T-helper 17 cell (primary cell): Measurements from ENCODE around the gene UNC79. TPM values are rescaled to one million over a fixed set of nuclear protein-coding genes. Genes with fewer than 3 reads are reported as not detected.

Experiments
- ATAC-seq: fragments of 150-1000 bp; cut with Tn5 transposase; 2 replicates; pipeline ENCODE4 v1.10.0; 2021; ENCODE audit warnings: mild to moderate bottlenecking, moderate library complexity
- DNase-seq, 3 donors: peaks; one replicate each; pipeline versions ENCODE4 v3.0.0 to v3.0.0-alpha.2; 2020 to 2021
- H3K9me3 ChIP-seq: one replicate; pipeline ENCODE4 v1.7.0; 2013; ENCODE audit warnings: low read length, mild to moderate bottlenecking; ENCODE audit not compliant: control insufficient read depth, poor library complexity, severe bottlenecking
- H3K27ac Mint-ChIP-seq: one replicate; pipeline ENCODE4 v1.8.0; 2022; ENCODE audit warnings: mild to moderate bottlenecking, moderate library complexity, mixed read lengths
- H3K27me3 Mint-ChIP-seq: one replicate; pipeline ENCODE4 v1.8.0; 2022; ENCODE audit warnings: mixed read lengths
- H3K36me3 Mint-ChIP-seq: one replicate; pipeline ENCODE4 v1.8.0; 2022; ENCODE audit warnings: low read depth, mixed read lengths
- H3K4me1 Mint-ChIP-seq: one replicate; pipeline ENCODE4 v1.8.0; 2022; ENCODE audit warnings: mild to moderate bottlenecking, mixed read lengths
- H3K4me3 Mint-ChIP-seq: one replicate; pipeline ENCODE4 v1.8.0; 2022; ENCODE audit warnings: mild to moderate bottlenecking, moderate library complexity, mixed read lengths
- total RNA-seq, 4 donors: library from RNA in 2 of 4; stranded (reverse) in 2 of 4; gene quantifications; one replicate each; pipeline ENCODE4 v1.2.3 and lab custom pipeline; 2022 to 2026

Gene UNC79
- total RNA-seq, 2 donors from 2014 or later = not detected

DNA sequence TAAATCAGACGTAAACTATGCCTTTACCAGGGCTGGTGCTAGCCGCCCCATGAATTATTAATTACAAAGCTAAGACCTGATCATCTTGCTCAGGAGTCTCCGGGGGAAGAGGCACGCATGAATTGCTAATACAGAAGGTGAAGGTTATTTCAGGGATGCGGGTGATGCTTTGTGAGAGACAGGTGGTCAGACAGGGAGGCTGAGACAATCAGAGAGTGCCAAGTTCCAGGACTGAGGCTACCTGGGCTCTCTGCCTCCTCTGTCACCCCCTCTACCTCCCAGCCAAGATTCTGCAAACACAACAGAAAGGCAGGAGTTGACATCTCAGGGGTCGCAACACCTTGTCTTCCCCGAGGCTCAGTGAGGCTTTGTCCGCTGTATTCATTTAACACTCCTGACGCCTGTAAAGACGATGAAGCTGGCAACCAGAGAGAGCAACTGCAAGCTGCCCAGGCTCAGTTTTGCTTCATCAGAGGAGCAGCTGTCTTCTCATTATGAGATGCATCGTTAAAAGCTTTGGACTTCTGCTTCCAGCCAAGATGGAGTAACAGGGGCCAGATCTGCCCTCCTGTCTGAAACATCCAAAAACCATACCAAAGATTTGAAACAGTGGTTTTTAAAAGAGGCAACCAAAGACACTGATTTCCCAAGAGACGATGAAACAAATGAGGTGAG is 311.0 kb downstream of the UNC79 start:
- Mint-ChIP-seq H3K27ac (no peak overlapping the region), H3K36me3 (no peaks in the 10 kb centered on the region)

DNA sequence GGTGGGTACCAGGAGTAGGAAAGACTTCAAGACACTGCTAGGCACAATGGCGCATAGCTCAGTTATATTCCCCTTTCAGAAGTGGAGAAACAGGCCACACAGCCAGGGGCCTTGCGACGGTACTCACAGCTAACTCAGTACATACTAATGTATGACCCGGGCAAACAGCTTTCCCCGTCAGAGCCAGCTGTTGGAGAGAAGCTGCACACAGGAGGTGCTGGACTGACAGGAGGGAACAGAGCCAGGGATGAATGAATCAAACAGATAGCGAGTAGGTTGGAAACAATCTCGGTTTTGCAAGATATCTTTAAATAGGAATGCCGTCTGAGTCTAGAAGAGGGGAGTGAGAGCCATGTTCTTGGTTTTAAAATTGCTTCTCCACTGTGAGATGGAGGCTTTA is 312.0 kb downstream of the UNC79 start:
- no peaks in the 10 kb centered on the region for H3K36me3 Mint-ChIP-seq
- no peak overlapping the region for H3K27ac Mint-ChIP-seq
- no peak overlapping the region for H3K4me3 Mint-ChIP-seq
- H3K9me3 ChIP-seq = no peaks in the 10 kb centered on the region
- H3K4me1 Mint-ChIP-seq = peaks cover 2% of the 10 kb centered on the region
- no peak for ATAC-seq
- peaks cover 34% of the 10 kb centered on the region for H3K27me3 Mint-ChIP-seq
- DNase-seq = no peak

More for the DNA sequence above, 311.0 kb downstream of the UNC79 start:
- H3K27me3 Mint-ChIP-seq = peaks cover 42% of the 10 kb centered on the region
- H3K4me3 Mint-ChIP-seq = no peak overlapping the region
- ATAC-seq = no peak
- peaks cover 2% of the 10 kb centered on the region for H3K4me1 Mint-ChIP-seq
- DNase-seq = no peak
- no peaks in the 10 kb centered on the region for H3K9me3 ChIP-seq

DNA sequence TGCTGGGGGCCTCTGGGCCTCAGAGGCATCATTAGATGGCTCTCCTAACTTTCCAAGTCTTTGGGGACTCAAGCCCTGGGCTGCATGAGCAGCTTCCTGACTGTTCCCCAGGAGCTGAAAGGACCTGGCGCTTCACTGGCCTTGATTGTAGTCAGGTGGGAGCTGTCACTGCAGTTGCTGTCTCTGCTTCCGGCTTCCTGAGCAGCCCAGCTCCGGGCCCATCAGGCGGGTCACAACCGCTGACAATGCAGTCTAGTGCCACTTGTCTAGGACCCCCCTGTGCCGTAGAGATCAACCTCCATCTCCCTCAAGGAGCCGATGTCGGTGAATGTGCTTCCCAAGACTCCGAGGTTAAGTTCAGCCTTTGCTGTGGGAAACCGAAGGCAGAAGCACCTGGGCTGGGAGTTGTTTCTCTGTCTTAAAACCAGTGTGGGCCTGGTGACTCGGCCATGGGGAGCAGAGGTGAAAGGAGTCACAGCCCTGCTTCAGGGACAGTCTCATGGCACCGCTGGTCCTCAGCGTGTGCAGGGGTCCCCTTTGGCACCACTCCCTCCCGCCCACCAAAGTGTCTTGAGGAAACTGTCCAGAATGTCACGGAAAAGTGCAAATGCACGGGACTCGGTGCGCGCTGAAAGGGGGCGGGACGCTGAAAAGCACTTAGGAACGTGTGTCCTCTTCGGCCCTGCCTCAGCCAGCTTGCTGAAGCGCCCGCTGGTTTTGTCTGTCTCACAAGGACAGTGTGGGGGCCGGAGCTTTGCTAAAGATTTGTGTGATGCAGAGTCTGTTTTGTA is 312.7 kb downstream of the UNC79 start:
- peaks cover 2% of the 10 kb centered on the region for H3K4me1 Mint-ChIP-seq
- no peaks in the 10 kb centered on the region for H3K9me3 ChIP-seq
- H3K27ac Mint-ChIP-seq = no peak overlapping the region
- H3K36me3 Mint-ChIP-seq = no peaks in the 10 kb centered on the region
- no peak for DNase-seq
- ATAC-seq = no peak
- no peak overlapping the region for H3K4me3 Mint-ChIP-seq
- peaks cover 27% of the 10 kb centered on the region for H3K27me3 Mint-ChIP-seq

DNA sequence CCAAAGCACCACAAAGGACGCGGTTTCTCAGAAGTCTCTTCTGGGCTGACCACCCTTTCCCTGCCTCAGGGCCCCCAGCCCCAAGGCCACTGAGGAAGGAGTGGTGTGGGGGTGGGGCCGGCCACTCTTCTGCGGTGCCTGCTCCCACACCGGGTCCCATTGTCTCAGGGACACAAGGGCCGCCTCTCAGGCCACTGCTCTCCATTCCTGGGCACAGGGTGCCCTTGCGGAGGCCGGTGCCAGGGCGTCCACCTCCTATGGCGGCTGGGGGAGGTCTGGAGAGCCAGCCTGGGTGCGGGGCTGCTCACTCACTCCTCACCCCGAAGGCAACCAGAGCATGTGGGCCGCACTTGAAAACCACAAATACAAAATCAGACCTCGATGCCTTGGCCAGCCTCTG is 313.4 kb downstream of the UNC79 start:
- H3K4me1 Mint-ChIP-seq = peaks cover 2% of the 10 kb centered on the region
- no peak for ATAC-seq
- H3K27me3 Mint-ChIP-seq = peaks cover 22% of the 10 kb centered on the region

DNA sequence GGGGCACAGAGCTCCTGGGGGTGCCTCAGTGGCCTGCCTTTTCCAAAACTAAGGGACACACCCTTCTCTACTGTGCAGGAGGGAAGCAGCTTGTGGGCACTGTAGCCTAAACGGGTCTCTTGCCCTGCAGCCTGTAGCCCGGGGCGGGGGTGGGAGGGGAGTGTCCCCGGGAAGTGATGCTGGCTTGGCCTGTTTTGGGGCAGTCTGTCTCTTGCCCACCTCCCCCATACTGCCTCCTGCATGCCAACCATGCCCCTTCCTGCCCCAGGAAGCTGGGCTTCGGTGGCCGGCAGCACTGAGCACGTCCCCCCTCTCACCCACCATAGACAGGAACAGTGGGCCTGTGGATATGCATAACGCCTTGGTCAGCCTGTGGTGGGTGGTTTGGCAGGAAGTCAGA is 314.1 kb downstream of the UNC79 start:
- ATAC-seq (no peak), DNase-seq (no peak)
- Mint-ChIP-seq H3K4me1 (no peaks in the 10 kb centered on the region), H3K36me3 (no peaks in the 10 kb centered on the region), H3K4me3 (no peak overlapping the region), H3K27ac (no peak overlapping the region), H3K27me3 (peaks cover 18% of the 10 kb centered on the region)
- H3K9me3 ChIP-seq = no peaks in the 10 kb centered on the region

More for the DNA sequence above, 313.4 kb downstream of the UNC79 start:
- no peaks in the 10 kb centered on the region for H3K9me3 ChIP-seq
- H3K27ac Mint-ChIP-seq = no peak overlapping the region
- no peaks in the 10 kb centered on the region for H3K36me3 Mint-ChIP-seq
- no peak overlapping the region for H3K4me3 Mint-ChIP-seq
- DNase-seq = no peak

DNA sequence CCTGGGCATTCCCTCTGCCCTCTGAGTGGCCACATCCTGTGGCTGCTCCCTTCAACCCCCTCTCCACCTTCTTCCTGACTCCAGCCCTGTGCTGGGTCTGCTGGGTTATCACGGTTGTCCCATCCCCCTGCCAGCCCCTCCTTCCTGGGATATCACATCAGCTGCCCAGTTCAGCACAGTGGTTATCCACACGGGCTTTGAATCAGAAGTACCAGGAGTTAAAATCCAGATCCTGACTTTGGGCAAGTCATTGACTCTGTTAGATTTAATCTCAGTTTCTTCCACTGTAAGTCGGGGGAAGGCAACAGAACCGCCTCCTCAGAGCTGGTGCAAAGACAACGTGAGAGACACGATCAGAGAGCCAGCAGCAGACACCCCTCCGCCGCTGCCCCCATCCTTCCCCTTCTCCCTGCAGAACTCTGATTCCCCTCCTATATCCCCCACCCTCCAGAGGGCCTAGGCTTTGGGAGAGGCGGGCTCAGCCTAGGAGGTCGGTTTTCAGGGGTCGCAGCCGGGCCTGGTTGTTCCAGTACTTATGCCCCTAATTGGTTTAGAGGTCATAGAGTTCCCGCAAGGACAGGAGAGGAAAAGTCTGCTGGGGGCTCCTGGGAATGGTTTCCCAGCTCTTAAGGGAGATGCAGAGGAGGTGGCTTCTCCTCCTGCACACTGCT is 315.0 kb downstream of the UNC79 start:
- H3K27ac Mint-ChIP-seq = no peak overlapping the region

DNA sequence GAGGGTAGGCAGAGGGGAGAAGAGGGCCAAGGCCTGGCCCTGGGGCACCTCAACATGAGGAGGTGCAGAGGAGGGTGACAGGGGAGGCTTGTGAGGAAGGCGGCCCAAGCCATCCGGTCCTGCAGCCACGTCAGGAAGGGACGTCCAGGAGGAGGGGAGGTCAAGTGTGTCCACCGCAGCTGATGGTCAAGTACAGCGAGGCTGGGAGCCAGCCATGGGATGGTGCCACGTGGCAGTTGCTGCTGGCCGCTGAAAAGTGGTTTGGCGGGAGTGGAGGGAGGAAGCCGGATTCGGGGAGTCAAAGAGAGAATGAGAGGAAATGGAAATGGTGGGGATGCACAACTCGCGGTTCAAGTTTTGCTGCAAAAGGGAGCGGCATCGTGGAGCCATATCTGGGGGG is 316.4 kb downstream of the UNC79 start:
- no peak overlapping the region for H3K4me3 Mint-ChIP-seq
- no peaks in the 10 kb centered on the region for H3K4me1 Mint-ChIP-seq
- H3K9me3 ChIP-seq = no peaks in the 10 kb centered on the region
- ATAC-seq = no peak
- no peak overlapping the region for H3K27ac Mint-ChIP-seq
- peaks cover 9% of the 10 kb centered on the region for H3K27me3 Mint-ChIP-seq
- DNase-seq = no peak
- H3K36me3 Mint-ChIP-seq = no peaks in the 10 kb centered on the region

More for the DNA sequence above, 315.0 kb downstream of the UNC79 start:
- H3K27me3 Mint-ChIP-seq = peaks cover 18% of the 10 kb centered on the region
- no peaks in the 10 kb centered on the region for H3K4me1 Mint-ChIP-seq
- no peaks in the 10 kb centered on the region for H3K36me3 Mint-ChIP-seq
- no peak overlapping the region for H3K4me3 Mint-ChIP-seq
- H3K9me3 ChIP-seq = no peaks in the 10 kb centered on the region
- DNase-seq = no peak
- ATAC-seq = no peak

DNA sequence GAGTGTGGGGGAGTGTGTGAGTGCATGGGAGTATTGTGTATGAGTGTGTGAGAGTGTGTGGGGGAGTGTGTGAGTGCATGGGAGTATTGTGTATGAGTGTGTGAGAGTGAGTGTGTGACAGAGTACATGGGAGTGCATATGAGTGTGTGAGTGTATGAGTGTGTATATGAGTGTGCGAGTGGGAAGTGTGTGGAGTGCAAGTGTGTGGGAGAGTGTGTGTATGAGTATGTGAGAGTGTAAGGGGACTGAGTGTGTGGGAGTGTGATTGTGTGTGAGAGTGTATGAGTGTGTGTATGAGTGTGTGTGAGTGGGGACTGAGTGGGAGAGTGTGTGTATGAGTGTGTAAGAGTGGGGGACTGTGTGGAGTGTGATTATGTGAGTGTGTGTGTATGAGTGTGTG is 316.8 kb downstream of the UNC79 start:
- DNase-seq = no peak
- ATAC-seq = no peak
- no peaks in the 10 kb centered on the region for H3K4me1 Mint-ChIP-seq
- H3K4me3 Mint-ChIP-seq = no peak overlapping the region
- no peaks in the 10 kb centered on the region for H3K9me3 ChIP-seq
- H3K36me3 Mint-ChIP-seq = no peaks in the 10 kb centered on the region
- H3K27ac Mint-ChIP-seq = no peak overlapping the region
- H3K27me3 Mint-ChIP-seq = peaks cover 5% of the 10 kb centered on the region

DNA sequence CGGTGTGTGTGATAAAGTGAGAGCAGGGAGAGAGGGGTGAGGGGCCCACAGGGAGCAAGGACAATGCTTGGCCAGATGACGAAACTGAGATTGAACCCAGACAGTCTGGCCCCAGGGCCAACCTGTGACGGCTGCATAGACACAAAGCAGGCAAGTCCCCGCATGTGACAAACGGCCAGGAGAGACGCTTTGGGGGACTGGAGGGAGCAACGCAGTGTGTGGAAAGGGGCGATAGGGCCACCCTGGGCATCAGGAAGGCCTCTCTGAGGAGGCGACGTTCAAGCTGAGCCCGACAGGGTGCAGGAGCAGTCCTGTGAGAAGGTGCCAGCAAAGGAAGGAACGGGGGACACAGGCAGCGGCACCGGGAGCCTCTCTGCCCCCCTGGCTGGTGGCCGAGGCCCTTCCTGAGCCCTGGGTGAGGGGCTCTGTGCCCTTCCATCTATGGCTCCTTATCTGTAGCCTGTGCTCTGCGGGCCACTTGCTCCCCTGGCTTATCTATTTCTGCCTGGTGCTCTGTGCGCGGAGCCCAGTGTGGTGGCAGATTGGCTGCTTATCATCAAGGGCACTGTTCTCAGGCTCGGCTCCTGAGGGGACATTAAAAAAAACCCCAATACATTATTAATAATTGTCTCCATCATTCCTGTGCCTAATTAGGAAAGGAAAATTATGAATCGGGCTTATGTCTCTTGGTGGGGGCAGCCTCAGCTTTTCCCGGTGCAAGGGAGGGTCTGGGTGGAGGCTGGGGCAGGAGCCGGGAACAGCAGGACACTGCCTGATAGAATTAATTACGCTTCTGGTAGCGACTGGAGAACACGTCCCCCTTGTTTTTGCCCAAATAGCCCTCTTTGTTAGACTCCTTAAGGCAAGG is 317.7 kb downstream of the UNC79 start:
- H3K4me1 Mint-ChIP-seq = no peaks in the 10 kb centered on the region
- no peaks in the 10 kb centered on the region for H3K36me3 Mint-ChIP-seq
- H3K9me3 ChIP-seq = no peaks in the 10 kb centered on the region
- no peak for ATAC-seq
- no peak overlapping the region for H3K27ac Mint-ChIP-seq
- H3K27me3 Mint-ChIP-seq = no peaks in the 10 kb centered on the region
- DNase-seq = no peak
- no peak overlapping the region for H3K4me3 Mint-ChIP-seq

DNA sequence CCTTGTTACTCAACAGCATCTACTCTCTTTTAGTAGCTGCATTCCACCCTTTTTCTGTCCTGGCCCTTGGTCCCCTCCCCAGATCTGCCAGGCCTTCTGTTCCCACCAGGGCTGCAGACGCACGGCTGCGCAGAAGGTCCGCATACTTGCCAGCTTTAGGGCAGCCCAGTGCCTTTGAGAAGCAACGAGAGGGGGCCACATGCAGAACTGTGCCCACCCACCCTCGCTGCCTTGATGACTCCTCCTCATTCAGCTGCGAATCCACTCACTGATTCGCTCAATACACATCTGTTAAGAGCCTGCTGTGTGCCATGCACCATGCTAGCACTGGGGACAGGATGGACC is 318.3 kb downstream of the UNC79 start:
- DNase-seq = no peak
- no peak for ATAC-seq
- peaks cover under 1% of the 10 kb centered on the region for H3K27me3 Mint-ChIP-seq
- H3K4me1 Mint-ChIP-seq = no peaks in the 10 kb centered on the region
- no peak overlapping the region for H3K27ac Mint-ChIP-seq
- H3K9me3 ChIP-seq = no peaks in the 10 kb centered on the region
- H3K36me3 Mint-ChIP-seq = no peaks in the 10 kb centered on the region
- H3K4me3 Mint-ChIP-seq = no peak overlapping the region

DNA sequence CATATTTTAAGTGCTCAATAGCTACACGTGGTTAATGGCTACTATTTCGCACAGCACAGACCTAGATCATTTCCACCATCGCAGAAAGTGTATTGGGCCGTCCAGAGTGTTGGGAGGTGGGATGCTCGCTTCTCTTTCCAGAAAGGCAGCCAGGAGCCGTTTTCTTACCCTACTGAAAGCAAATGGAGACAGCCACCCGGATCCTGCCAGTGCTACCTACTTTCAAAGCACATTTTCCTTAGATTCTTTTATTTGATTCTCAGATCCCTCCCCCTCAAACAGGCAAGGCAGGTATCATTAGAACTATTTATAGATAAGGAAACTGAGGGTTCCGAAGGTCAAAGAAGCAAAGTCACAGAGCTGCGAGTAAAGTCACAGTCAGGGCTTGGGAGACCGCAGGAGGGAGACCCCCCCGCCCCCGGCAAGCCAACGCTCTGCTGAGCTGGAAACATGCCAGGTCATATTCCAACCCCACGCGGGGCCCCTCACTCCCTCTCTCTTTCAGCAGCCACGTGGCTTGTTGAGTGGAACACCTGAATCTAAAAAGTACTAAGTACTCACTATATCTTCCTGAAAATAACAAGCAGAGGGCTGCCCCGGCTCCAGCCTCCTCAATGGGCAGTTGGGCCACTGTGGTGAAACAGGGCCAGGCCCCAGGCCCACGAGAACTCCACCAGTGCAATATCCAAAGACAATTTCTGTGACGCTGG is 321.4 kb downstream of the UNC79 start:
- ATAC-seq = no peak
- H3K4me3 Mint-ChIP-seq = no peak overlapping the region

DNA sequence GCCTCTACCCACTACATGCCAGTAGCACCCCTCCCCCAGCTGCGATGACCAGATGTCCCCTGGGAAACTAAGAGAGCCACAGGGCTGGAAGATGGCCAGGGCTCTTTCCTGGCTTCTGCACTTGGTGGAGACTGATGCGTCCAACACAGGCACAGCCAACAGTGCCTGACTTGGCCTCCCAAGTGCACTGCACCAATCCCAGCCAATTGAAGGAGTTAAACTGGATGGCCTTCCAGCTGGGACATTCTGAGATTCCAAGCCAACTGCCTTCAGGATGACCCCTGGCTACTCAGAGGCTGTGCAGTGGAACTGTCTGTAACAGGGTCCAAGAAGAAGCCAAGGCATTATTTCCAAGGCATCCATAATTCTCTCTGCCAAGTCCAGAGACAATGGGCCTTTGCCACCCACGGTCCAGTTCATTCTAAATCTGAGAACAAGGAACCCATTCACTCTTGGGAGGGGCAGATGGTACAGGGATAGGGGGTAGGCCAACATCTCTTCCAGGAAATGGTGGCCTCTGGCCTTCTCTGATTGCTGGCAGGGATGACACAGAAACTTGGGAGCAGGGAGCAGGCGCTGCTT is 322.3 kb downstream of the UNC79 start:
- Mint-ChIP-seq H3K27me3 (peaks cover 13% of the 10 kb centered on the region), H3K36me3 (peaks cover 2% of the 10 kb centered on the region), H3K4me3 (no peak overlapping the region), H3K27ac (no peak overlapping the region), H3K4me1 (no peaks in the 10 kb centered on the region)
- DNase-seq (no peak), ATAC-seq (no peak)
- no peaks in the 10 kb centered on the region for H3K9me3 ChIP-seq

More for the DNA sequence above, 321.4 kb downstream of the UNC79 start:
- H3K9me3 ChIP-seq = no peaks in the 10 kb centered on the region
- Mint-ChIP-seq H3K36me3 (no peaks in the 10 kb centered on the region), H3K27me3 (peaks cover 6% of the 10 kb centered on the region), H3K4me1 (no peaks in the 10 kb centered on the region), H3K27ac (no peak overlapping the region)
- no peak for DNase-seq
